Right ventricle myocardium superior (tissue), 1 donor: ENCODE data around the gene RNU1-3. TPM values are rescaled to one million over a fixed set of nuclear protein-coding genes. Genes with fewer than 3 reads are reported as not detected.

Source experiments
- total RNA-seq: library from RNA; stranded (reverse); fragmentation: NEBNext Ultra II Directional; extraction: Animal tissue kit (Norgen Biotek cat#: 25700); gene quantifications from one replicate; pipeline ENCODE4 v1.2.1, GENCODE V29; 2021
- donor health status: DM: no; HTN: yes; CAD: no; lungs with severe emphysema.

Gene RNU1-3
- total RNA-seq, 1 donor from 2014 or later, result 9,391 TPM

Other genes with a start within 250 kb of the RNU1-3 start
- gene SPATA21, start 229.5 kb downstream of the RNU1-3 start, total RNA-seq, result not detected
- 14.6 TPM for gene NECAP2, start 226.2 kb downstream of the RNU1-3 start, total RNA-seq
- gene RNU1-1, start 152.7 kb downstream of the RNU1-3 start, total RNA-seq, result 9,391 TPM
- gene NBPF1, start 53.4 kb downstream of the RNU1-3 start, total RNA-seq, result 11.7 TPM
- 9,391 TPM for gene RNU1-4, start 73.6 kb upstream of the RNU1-3 start, total RNA-seq
- gene RNU1-2, start 229.0 kb upstream of the RNU1-3 start, total RNA-seq, result 9,391 TPM